Measurements from ENCODE around the gene ISY1. TPM values are rescaled to one million over a fixed set of nuclear protein-coding genes. Genes with fewer than 3 reads are reported as not detected.

ISY1 gene
- total RNA-seq, 1 experiment from 2014 or later: 43.6 TPM

GRCh38 chr3:129106866-129107565 is 53.8 kb downstream of the ISY1 start:
- ATAC-seq (no peak), DNase-seq (ENCODE audit: low read depth, low spot score) (no peak)
- no TSS peak for BruUV-seq (replicated peaks)
- Histone ChIP-seq H3K9me3 (ENCODE audit: control insufficient read depth in 1 of 2, insufficient read depth in 1 of 2, low read depth in 1 of 2, low read length in 2 of 2) (no peaks in the 10 kb centered on the region), H3K4me3 (replicated peaks in 1 of 2; ENCODE audit: low read depth in 1 of 2, low read length in 2 of 2) (no peak overlapping the region), H3K9me2 (ENCODE audit: insufficient read depth) (no peaks in the 10 kb centered on the region), H3K4me1 (ENCODE audit: control insufficient read depth in 1 of 2, insufficient read depth in 2 of 2, low read length in 2 of 2) (no peaks in the 10 kb centered on the region), H3K79me2 (ENCODE audit: insufficient read depth, low read length) (no peaks in the 10 kb centered on the region), H4K20me1 (ENCODE audit: insufficient read depth) (no peaks in the 10 kb centered on the region), H3K4me2 (ENCODE audit: low read length) (no peak overlapping the region), H3K27me3 (ENCODE audit: insufficient read depth, low read length) (no peaks in the 10 kb centered on the region), H3K36me3 (ENCODE audit: control insufficient read depth in 1 of 2, insufficient read depth in 2 of 2, low read length in 2 of 2) (no peaks in the 10 kb centered on the region), H2AFZ (ENCODE audit: low read depth, low read length, poor library complexity, severe bottlenecking) (no peak overlapping the region), H3K9ac (ENCODE audit: low read length) (no peak overlapping the region), H3K27ac (ENCODE audit: low read depth, low read length) (no peak overlapping the region)
- TF ChIP-seq REST (IDR thresholded peaks at IDR 0.05; ENCODE audit: low read depth) (no peak), TCF7L2 (IDR thresholded peaks at IDR 0.05; ENCODE audit: borderline replicate concordance, extremely low read depth, insufficient read depth, insufficient read length) (no peak), CBX3 (IDR thresholded peaks at IDR 0.05; ENCODE audit: low read depth) (no peak), SRF (IDR thresholded peaks at IDR 0.05; ENCODE audit: low read depth) (no peak), EGR1 (IDR thresholded peaks at IDR 0.05; ENCODE audit: low read depth) (no peak), SIN3A (IDR thresholded peaks at IDR 0.05; ENCODE audit: low read depth) (no peak), POLR2A (IDR thresholded peaks at IDR 0.05; ENCODE audit: borderline replicate concordance, extremely low read depth, insufficient read depth, insufficient read length) (no peak), JUND (IDR thresholded peaks at IDR 0.05) (no peak), EZH2 (IDR thresholded peaks at IDR 0.05) (no peak), ELF1 (IDR thresholded peaks at IDR 0.05; ENCODE audit: borderline replicate concordance, low read depth) (no peak), ZFX (IDR thresholded peaks at IDR 0.05) (no peak), YY1 (IDR thresholded peaks at IDR 0.05; ENCODE audit: extremely low read depth, insufficient replicate concordance, low read depth, low read length) (no peak)
- ChIA-PET POLR2A (no interaction called here), RAD21 (ENCODE audit: low non-redundant PET in 1 of 2, low total read pairs in 2 of 2, uncharacterized antibody in 2 of 2, unreplicated experiment in 2 of 2) (interaction anchor here in 1 of 2 experiments (1.0 kb wide), 1 partner anchor 90 kb away, joined by 5 read pairs; no protein-coding TSS in a partner anchor), CTCF (interaction anchor here (1.0 kb wide), 1 partner anchor 136 kb away, joined by 4 read pairs; no protein-coding TSS in a partner anchor)
- intact Hi-C loops (cut with micrococcal nuclease): no loop called here

Data from HCT116 (cell line).